Activated CD4-positive, alpha-beta memory T cell treated with anti-CD3 and anti-CD28 coated beads, Interleukin-2, amount 10 ng/mL, durations not matched to agents 7 days and 5 days (primary cell): ENCODE data around the gene TBC1D1. TPM values are rescaled to one million over a fixed set of nuclear protein-coding genes. Genes with fewer than 3 reads are reported as not detected.
"Not testable (repeated sequence)": the region's sequence is repeated elsewhere in the genome, so short reads cannot be mapped to it uniquely, and the experiment has no call there.

Source experiments
- CTCF ChIA-PET: fragments of 350-600 bp; sonication (Branson Sonifier 250); formaldehyde crosslinking; loops from one replicate; lab custom pipeline; 2021; ENCODE audit warnings: antibody characterized with exemption, inconsistent platforms; lab: Charles Lee
- POLR2A ChIA-PET: fragments of 350-600 bp; sonication (Branson Sonifier 250); formaldehyde crosslinking; loops from one replicate; lab custom pipeline; 2021; ENCODE audit warnings: antibody characterized with exemption; lab: Charles Lee
- DNase-seq: peaks from one replicate; pipeline ENCODE4 v3.0.0-alpha.2; 2020
- H3K27ac Mint-ChIP-seq: one replicate; pipeline ENCODE4 v1.8.0; 2021; ENCODE audit warnings: mild to moderate bottlenecking, mixed read lengths
- H3K27me3 Mint-ChIP-seq: one replicate; pipeline ENCODE4 v1.8.0; 2021; ENCODE audit warnings: mixed read lengths
- H3K36me3 Mint-ChIP-seq: one replicate; pipeline ENCODE4 v1.8.0; 2021; ENCODE audit warnings: low read depth, mixed read lengths
- H3K4me1 Mint-ChIP-seq: one replicate; pipeline ENCODE4 v1.8.0; 2021; ENCODE audit warnings: mixed read lengths
- H3K4me3 Mint-ChIP-seq: one replicate; pipeline ENCODE4 v1.8.0; 2021; ENCODE audit warnings: mild to moderate bottlenecking, mixed read lengths
- H3K9me3 Mint-ChIP-seq: one replicate; pipeline ENCODE4 v1.8.0; 2021; ENCODE audit warnings: mixed read lengths
- total RNA-seq, 2 experiments: library from RNA; stranded (reverse); gene quantifications; one replicate each; pipeline ENCODE4 v1.2.3, GENCODE V29; 2021

TBC1D1 gene
- total RNA-seq, 2 experiments from 2014 or later: 58.8 to 62.3 TPM

DNA sequence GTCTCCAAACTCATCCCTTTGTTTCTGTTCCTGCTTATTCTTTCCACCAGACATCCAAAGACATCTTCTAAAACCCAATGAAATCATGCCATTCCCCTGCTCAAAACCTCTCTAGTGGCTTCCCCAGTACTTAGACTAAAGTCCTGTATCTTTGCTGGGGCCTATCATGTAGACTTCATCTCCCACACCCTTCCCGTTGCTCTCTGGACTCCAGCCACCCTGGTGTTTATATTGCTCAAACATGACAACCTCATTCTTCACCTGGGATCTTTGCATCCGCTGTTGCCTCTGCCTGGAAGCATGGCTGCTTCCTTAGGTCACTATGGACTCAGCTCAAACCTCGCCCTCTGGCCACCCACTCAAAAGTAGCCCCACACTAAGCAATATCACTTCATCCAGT is 23.7 kb downstream of the TBC1D1 start:
- no peak for DNase-seq
- CTCF ChIA-PET: no interaction called here
- Mint-ChIP-seq H3K4me3 (no peak overlapping the region), H3K36me3 (peaks cover 12% of the 10 kb centered on the region), H3K27me3 (no peaks in the 10 kb centered on the region), H3K27ac (no peak overlapping the region), H3K9me3 (no peaks in the 10 kb centered on the region), H3K4me1 (peaks cover under 1% of the 10 kb centered on the region)
- POLR2A ChIA-PET: interaction anchor here (1.4 kb wide), 1 partner anchor 23 kb away, joined by 3 read pairs; no protein-coding TSS in a partner anchor

DNA sequence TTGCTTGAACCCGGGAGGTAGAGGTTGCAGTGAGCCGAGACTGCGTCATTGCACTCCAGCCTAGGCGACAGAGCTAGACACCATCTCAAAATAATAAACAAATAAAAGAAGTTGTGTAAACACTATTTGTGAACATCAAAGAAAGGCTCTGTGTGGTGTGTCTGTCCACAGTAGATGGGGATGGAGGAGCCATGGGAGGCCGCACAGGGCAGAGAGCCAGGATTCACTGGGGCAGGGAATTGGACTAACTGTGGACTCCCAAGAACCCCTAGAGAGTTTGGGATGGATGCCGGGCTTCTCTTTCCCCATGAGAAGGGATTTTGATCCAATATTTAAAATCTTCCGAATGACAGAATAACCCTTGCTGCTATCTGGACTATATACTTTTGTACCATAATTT is 26.5 kb downstream of the TBC1D1 start:
- Mint-ChIP-seq H3K4me3 (no peak overlapping the region), H3K4me1 (peaks cover 7% of the 10 kb centered on the region), H3K27me3 (no peaks in the 10 kb centered on the region), H3K9me3 (no peaks in the 10 kb centered on the region), H3K27ac (no peak overlapping the region), H3K36me3 (peaks cover 9% of the 10 kb centered on the region)
- POLR2A ChIA-PET: interaction anchor here (1.0 kb wide), 1 partner anchor 11 kb away, joined by 3 read pairs; no protein-coding TSS in a partner anchor
- no peak for DNase-seq
- CTCF ChIA-PET: no interaction called here

DNA sequence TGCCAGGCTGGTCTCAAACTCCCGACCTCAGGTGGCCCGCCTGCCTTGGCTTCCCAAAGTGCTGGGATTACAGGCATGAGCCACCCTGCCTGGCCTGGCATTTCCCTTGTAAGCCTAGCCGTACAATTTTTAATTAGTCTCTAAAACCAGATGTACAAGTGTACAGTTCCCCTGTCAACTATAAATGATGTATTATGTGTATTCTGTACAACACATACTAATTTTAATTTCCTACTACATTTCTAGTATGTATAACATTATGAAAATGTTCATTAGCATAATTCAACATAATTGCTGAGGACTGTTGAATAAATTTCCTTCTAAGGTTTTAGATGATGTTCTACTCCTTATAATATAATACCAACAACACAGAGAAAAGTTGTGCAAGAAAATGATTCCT is 27.8 kb downstream of the TBC1D1 start:
- ChIA-PET CTCF (no interaction called here), POLR2A (no interaction called here)
- DNase-seq: no peak
- Mint-ChIP-seq H3K4me1 (peaks cover 8% of the 10 kb centered on the region), H3K27ac (no peak overlapping the region), H3K9me3 (no peaks in the 10 kb centered on the region), H3K36me3 (peaks cover 18% of the 10 kb centered on the region), H3K27me3 (no peaks in the 10 kb centered on the region), H3K4me3 (no peak overlapping the region)

DNA sequence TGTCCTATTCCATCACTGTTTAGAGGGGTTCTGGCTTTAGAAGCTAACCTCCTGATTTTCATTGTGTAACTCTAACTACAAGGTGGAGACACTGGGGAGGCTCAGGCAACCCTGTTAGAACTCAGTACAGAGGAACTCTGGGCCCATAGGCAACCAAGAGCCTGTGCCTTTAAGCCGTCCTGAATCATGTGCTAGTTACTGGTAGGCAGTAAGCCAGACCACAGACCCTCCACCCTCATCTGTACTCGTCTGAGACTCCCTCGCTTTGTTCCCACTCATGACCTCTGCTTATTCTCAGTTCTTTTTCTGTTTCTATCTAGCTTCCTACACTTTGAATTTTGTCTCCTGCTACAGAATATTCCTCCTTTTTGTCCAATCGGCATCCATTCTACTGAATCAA is 31.4 kb downstream of the TBC1D1 start:
- DNase-seq: no peak
- H3K27ac Mint-ChIP-seq: no peak overlapping the region
- CTCF ChIA-PET: interaction anchor here (1.2 kb wide), 1 partner anchor 11 kb away, joined by 5 read pairs; no protein-coding TSS in a partner anchor
- H3K4me1 Mint-ChIP-seq: peaks cover 9% of the 10 kb centered on the region
- no peaks in the 10 kb centered on the region for H3K9me3 Mint-ChIP-seq
- no peaks in the 10 kb centered on the region for H3K27me3 Mint-ChIP-seq
- peaks cover 21% of the 10 kb centered on the region for H3K36me3 Mint-ChIP-seq
- no peak overlapping the region for H3K4me3 Mint-ChIP-seq
- POLR2A ChIA-PET: no interaction called here

DNA sequence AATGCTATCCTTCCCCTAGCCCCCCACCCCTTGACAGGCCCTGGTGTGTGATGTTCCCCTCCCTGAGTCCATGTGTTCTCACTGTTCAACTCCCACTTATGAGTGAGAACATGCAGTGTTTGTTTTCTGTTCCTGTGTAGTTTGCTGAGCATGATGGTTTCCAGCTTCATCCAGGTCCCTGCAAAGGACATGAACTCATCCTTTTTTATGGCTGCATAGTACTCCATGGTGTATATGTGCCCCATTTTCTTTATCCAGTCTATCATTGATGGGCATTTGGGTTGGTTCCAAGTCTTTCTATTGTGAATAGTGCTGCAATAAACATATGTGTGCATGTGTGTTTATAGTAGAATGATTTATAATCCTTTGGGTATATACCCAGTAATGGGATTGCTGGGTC is 32.2 kb downstream of the TBC1D1 start:
- POLR2A ChIA-PET, H3K27me3 Mint-ChIP-seq, H3K27ac Mint-ChIP-seq, H3K4me3 Mint-ChIP-seq, H3K9me3 Mint-ChIP-seq, CTCF ChIA-PET, DNase-seq: not testable (repeated sequence)
- H3K4me1 Mint-ChIP-seq: peaks cover 14% of the 10 kb centered on the region
- peaks cover 21% of the 10 kb centered on the region for H3K36me3 Mint-ChIP-seq

DNA sequence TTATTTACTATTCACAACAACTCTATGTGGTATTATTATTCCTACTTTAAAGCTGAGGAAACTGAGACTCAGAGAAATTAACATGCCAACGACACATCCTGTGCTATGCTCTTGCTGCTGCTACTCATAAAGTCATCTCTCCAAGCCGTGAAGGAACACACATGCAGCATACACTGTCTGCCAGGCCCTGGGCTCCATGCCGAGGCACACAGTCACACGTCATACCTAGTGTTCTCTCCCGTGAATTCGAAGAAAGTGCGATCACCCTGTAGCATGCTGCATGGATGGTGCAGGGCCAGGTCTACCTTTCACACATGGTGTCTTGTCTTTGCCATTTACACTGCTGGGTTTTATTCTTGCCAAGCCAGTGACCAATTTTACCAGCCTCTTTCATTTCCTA is 34.1 kb downstream of the TBC1D1 start:
- no peak for DNase-seq
- ChIA-PET POLR2A (no interaction called here), CTCF (no interaction called here)
- H3K4me3 Mint-ChIP-seq: no peak overlapping the region
- peaks cover 29% of the 10 kb centered on the region for H3K36me3 Mint-ChIP-seq
- no peaks in the 10 kb centered on the region for H3K9me3 Mint-ChIP-seq
- no peaks in the 10 kb centered on the region for H3K27me3 Mint-ChIP-seq
- H3K27ac Mint-ChIP-seq: no peak overlapping the region
- H3K4me1 Mint-ChIP-seq: peaks cover 31% of the 10 kb centered on the region

DNA sequence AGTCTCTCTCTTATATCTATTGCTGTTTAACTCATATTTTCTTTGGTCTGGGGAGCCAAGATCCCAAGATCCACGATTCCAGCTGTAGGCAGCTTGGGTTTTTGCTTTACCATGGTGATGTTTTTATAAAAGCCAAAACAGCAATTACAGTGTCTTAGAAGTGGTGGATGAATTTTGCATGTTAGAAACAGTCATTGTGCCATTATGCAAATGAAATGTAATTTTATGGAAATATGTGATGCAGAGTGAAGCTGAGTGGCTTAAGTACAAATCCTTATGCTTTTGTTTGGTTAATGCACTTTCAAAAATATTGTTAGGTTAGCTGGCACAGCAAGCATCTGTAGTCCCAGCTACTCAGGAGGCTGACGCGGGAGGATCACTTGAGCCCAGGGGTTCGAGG is 36.5 kb downstream of the TBC1D1 start:
- Mint-ChIP-seq H3K4me3 (no peak overlapping the region), H3K36me3 (peaks cover 34% of the 10 kb centered on the region), H3K27ac (no peak overlapping the region), H3K4me1 (peaks cover 29% of the 10 kb centered on the region), H3K27me3 (no peaks in the 10 kb centered on the region), H3K9me3 (no peaks in the 10 kb centered on the region)
- CTCF ChIA-PET: interaction anchor here (1.3 kb wide), 1 partner anchor 36 kb away, joined by 4 read pairs; no protein-coding TSS in a partner anchor
- no peak for DNase-seq
- POLR2A ChIA-PET: interaction anchor here (1.5 to 2.0 kb wide), 2 partner anchors 10 to 35 kb away, joined by 3 to 12 read pairs; partner anchors contain the start of gene TBC1D1

DNA sequence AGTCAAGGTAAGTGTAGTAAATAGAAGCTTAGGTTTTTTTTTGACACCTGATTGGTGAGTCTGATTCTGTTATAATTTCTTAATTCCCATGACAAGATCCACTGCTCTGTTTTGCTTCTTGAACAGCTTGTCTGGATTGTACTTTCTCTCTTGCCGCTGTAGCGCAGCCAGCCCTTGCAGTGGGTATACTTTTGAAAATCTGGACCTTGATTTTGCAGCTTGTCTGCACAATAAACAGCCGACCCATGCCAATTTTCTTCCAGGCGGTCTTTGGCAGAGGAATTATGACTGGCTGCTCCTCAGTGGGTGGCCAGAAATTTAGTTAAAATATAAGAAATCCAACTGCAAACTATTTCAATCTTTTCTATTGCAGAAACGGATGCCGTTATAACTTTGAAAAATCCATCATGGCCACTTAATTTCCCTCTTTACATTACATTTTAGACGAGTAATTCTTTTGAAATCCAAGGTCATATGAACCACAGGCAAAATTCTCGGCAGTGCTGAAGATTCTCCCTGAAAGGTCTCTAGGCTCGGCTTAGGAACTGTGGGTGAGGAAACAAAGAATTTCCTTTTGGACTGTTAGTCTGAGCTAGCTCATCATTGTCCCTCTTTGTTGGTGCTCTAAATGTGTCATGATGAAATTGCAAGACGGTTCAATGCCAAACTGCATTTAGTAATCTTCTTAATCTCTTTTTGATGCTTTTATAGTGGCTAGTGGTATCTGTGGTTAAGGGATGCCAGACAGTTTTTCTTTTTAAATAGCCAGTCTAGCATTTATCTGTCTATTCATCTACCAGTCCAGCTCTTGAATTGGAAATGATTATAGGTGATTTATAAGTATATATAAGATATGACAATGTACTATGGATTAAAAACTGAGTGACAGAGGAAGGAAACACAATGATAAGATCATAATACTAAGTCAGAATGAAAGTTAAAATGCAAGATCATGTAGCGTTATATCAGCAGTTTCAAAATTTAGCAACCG is 37.8 kb downstream of the TBC1D1 start:
- no peak overlapping the region for H3K4me3 Mint-ChIP-seq
- POLR2A ChIA-PET: interaction anchor here (1.5 to 2.0 kb wide), 2 partner anchors 11 to 37 kb away, joined by 3 to 12 read pairs; partner anchors contain the start of gene TBC1D1
- CTCF ChIA-PET: interaction anchor here (1.3 kb wide), 1 partner anchor 37 kb away, joined by 4 read pairs; no protein-coding TSS in a partner anchor
- H3K27ac Mint-ChIP-seq: peak overlapping the region; percentile 37
- peaks cover 28% of the 10 kb centered on the region for H3K36me3 Mint-ChIP-seq
- no peak for DNase-seq
- H3K4me1 Mint-ChIP-seq: peaks cover 28% of the 10 kb centered on the region
- H3K27me3 Mint-ChIP-seq: no peaks in the 10 kb centered on the region
- no peaks in the 10 kb centered on the region for H3K9me3 Mint-ChIP-seq

DNA sequence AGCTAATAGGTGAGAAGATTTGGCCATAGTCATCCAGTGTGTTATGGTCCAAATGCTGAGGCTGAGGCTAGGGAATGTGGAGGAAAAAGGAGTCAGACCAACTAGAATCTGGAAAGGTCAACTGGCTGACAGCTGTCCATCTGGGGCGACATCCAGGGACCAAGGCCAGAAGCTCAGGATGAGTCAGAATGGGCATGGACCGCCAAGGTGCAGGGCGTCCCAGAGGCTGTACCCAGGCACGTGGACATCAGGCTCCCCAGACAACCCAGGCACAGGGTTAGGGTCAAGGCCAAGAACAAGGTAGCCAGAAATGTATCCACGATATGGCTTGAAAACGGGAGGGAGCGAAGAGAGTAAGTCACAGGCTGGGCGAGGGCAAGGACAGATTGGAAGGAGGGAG is 43.2 kb downstream of the TBC1D1 start:
- H3K36me3 Mint-ChIP-seq: peaks cover 33% of the 10 kb centered on the region
- no peaks in the 10 kb centered on the region for H3K27me3 Mint-ChIP-seq
- H3K4me3 Mint-ChIP-seq: no peak overlapping the region
- CTCF ChIA-PET: no interaction called here
- POLR2A ChIA-PET: no interaction called here
- no peaks in the 10 kb centered on the region for H3K9me3 Mint-ChIP-seq
- H3K4me1 Mint-ChIP-seq: peaks cover 12% of the 10 kb centered on the region
- DNase-seq: no peak
- no peak overlapping the region for H3K27ac Mint-ChIP-seq

DNA sequence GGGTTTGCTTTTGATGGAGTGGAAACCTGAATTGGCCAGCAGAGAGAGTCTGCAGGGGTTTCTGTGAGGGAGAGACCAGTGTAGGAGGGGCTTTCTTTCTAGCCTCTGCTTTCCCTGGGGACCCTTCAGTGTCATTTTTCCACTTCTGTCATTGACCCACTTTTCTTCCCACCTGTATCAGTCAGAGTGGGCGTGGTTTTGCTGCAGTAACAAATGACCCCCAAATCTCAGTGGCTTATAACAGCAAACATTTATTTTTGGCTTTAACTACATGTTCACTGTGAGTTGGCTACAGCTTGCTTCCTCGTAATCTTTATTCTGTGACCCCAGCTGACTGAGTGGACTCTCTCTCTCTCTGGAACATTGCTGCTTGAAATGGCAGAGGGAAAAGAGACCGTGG is 43.7 kb downstream of the TBC1D1 start:
- no peak overlapping the region for H3K4me3 Mint-ChIP-seq
- CTCF ChIA-PET: no interaction called here
- no peaks in the 10 kb centered on the region for H3K27me3 Mint-ChIP-seq
- H3K9me3 Mint-ChIP-seq: no peaks in the 10 kb centered on the region
- POLR2A ChIA-PET: no interaction called here
- H3K36me3 Mint-ChIP-seq: peaks cover 29% of the 10 kb centered on the region
- H3K27ac Mint-ChIP-seq: no peak overlapping the region
- peaks cover 7% of the 10 kb centered on the region for H3K4me1 Mint-ChIP-seq
- DNase-seq: no peak

DNA sequence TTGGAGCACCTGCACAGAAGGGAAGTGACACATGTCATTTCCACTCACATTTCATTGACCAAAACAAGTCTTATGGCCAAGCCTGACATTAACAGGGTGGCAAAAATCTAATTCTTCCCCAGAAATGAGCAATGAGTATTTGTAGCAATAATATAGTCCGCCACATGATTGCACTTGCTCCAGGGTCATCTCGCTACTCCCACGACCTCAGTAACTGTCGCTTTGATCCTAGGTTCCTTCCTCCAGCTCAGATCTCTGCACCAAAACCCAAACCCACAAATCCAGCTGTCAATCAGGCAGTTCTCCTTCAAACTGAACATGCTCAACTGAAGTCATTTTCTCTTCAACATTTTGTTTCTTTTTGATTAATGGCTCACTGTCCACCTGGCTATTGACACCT is 44.1 kb downstream of the TBC1D1 start:
- ChIA-PET POLR2A (no interaction called here), CTCF (no interaction called here)
- Mint-ChIP-seq H3K4me1 (peaks cover 3% of the 10 kb centered on the region), H3K27me3 (no peaks in the 10 kb centered on the region), H3K4me3 (no peak overlapping the region), H3K9me3 (no peaks in the 10 kb centered on the region), H3K27ac (no peak overlapping the region), H3K36me3 (peaks cover 25% of the 10 kb centered on the region)
- DNase-seq: no peak

DNA sequence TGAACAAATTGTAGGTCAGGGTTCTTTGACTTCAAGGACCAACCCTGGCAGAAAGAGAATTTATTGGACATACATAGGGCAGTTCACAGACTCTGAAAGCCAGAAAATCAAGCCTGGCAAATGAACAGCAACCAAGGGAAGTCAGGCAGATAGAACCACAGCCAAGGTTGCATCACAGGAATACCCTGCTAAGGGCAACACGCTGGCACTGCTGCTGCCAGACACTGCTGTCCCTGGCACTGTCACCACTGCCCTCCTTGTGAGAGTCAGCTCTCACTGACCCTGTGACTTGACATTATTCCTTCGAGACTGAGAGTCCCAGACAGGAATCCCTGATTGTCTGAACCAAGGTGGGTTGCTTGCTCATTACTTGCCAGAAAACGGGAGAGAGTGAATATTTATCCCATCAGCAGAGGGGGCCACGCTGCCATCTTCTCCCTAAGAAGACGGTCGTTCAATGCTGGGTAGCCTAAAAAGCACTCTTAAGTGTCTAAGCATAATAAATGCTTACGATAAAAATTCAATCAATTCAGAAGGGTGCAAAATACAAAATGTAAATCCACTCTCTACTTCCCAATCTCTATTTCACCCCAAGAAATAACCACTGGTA is 46.1 kb downstream of the TBC1D1 start:
- ChIA-PET POLR2A (no interaction called here), CTCF (no interaction called here)
- Mint-ChIP-seq H3K4me3 (no peak overlapping the region), H3K27me3 (no peaks in the 10 kb centered on the region), H3K27ac (no peak overlapping the region), H3K4me1 (no peaks in the 10 kb centered on the region), H3K9me3 (no peaks in the 10 kb centered on the region), H3K36me3 (peaks cover 17% of the 10 kb centered on the region)
- DNase-seq: no peak

DNA sequence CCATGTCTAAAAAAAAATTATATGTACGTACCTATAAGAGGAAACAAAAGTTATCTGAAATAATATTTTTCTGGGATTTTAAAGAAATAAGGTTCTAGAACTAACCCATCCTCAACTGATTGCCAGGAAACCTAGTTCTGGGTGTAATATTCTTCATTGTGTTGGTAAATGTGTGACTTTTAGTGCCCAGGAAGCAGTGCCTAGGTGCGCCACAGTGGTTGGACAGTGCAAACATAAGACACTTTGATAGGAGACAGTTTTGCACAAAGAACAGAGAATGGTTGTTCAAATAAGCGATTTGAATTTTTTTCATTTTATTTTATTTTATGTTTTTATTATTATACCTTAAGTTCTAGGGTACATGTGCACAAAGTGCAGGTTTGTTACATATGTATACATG is 47.3 kb downstream of the TBC1D1 start:
- Mint-ChIP-seq H3K4me3 (no peak overlapping the region), H3K36me3 (peaks cover 18% of the 10 kb centered on the region), H3K27ac (no peak overlapping the region), H3K9me3 (no peaks in the 10 kb centered on the region), H3K27me3 (no peaks in the 10 kb centered on the region), H3K4me1 (no peaks in the 10 kb centered on the region)
- CTCF ChIA-PET: no interaction called here
- DNase-seq: no peak
- POLR2A ChIA-PET: no interaction called here
